H1 (cell line): ENCODE data around the gene CIRBP. TPM values are rescaled to one million over a fixed set of nuclear protein-coding genes. Genes with fewer than 3 reads are reported as not detected.

Source experiments
- CTCF ChIA-PET: fragments of 300-600 bp; sonication (Branson Sonifier 250); formaldehyde crosslinking; loops from one replicate; lab custom pipeline; 2021; ENCODE audit not compliant: partially characterized antibody; lab: Charles Lee
- POLR2A ChIA-PET: fragments of 300-600 bp; sonication (Branson Sonifier 250); formaldehyde crosslinking; loops from one replicate; lab custom pipeline; 2021; ENCODE audit warnings: inconsistent platforms; ENCODE audit not compliant: partially characterized antibody; lab: Charles Lee
- DNase-seq, 2 experiments: peaks; one replicate each; pipeline versions ENCODE4 v3.0.0 to v3.0.0-alpha.2; 2010 to 2022; ENCODE audit warnings: low spot score in 2 of 2, low read depth in 1 of 2, mixed read lengths in 1 of 2
- FAIRE-seq: peaks from 2 replicates; lab custom pipeline; 2011; peaks lifted over from hg19 to GRCh38; lab: Jason Lieb, UNC
- H2AFZ ChIP-seq: 2 replicates; pipeline ENCODE4 v1.8.1; 2012; ENCODE audit warnings: low read length, inconsistent platforms
- H2AK5ac ChIP-seq: 2 replicates; pipeline ENCODE4 v1.6.1; 2013; ENCODE audit warnings: low read depth, low read length
- H2BK120ac ChIP-seq: replicated peaks from 2 replicates; pipeline ENCODE3; 2013; ENCODE audit warnings: low read depth, low read length, inconsistent platforms
- H2BK12ac ChIP-seq: 2 replicates; pipeline ENCODE4 v1.6.1; 2013; ENCODE audit warnings: low read depth, low read length
- H2BK15ac ChIP-seq: 2 replicates; pipeline ENCODE4 v1.6.1; 2013; ENCODE audit warnings: low read length
- H2BK20ac ChIP-seq: 2 replicates; pipeline ENCODE4 v1.6.1; 2013; ENCODE audit warnings: low read length
- H2BK5ac ChIP-seq: 2 replicates; pipeline ENCODE4 v1.6.1; 2013; ENCODE audit warnings: low read depth, low read length
- H3K14ac ChIP-seq: 2 replicates; pipeline ENCODE4 v1.6.1; 2013; ENCODE audit warnings: inconsistent platforms; ENCODE audit not compliant: insufficient read length
- H3K18ac ChIP-seq: 2 replicates; pipeline ENCODE4 v1.6.1; 2013; ENCODE audit warnings: low read length; ENCODE audit errors: extremely low read depth
- H3K23ac ChIP-seq: 2 replicates; pipeline ENCODE4 v1.6.1; 2013; ENCODE audit warnings: inconsistent platforms; ENCODE audit not compliant: insufficient read length
- H3K23me2 ChIP-seq: 2 replicates; pipeline ENCODE4 v1.6.1; 2013; ENCODE audit warnings: low read depth, low read length
- H3K27ac ChIP-seq: 2 replicates; pipeline ENCODE4 v1.6.1; 2011; ENCODE audit warnings: low read depth, low read length, inconsistent platforms
- H3K27me3 ChIP-seq, 4 experiments: replicated peaks in 1 of 4; 1 replicate in 1 of 4; 2 replicates in 3 of 4; pipeline versions ENCODE4 v1.6.1 to v1.8.1; 2011 to 2013; ENCODE audit warnings: low read length in 3 of 4, mild to moderate bottlenecking in 3 of 4, inconsistent platforms in 2 of 4, mixed read lengths in 2 of 4, moderate library complexity in 1 of 4; ENCODE audit not compliant: control insufficient read depth in 3 of 4, insufficient read depth in 3 of 4; ENCODE audit errors: extremely low read depth in 1 of 4
- H3K36me3 ChIP-seq, 4 experiments: 2 replicates each; pipeline versions ENCODE4 v1.6.1 to v1.8.1; 2011 to 2013; ENCODE audit warnings: mild to moderate bottlenecking in 4 of 4, low read length in 3 of 4, moderate library complexity in 2 of 4, control low read depth in 1 of 4, inconsistent platforms in 1 of 4; ENCODE audit not compliant: insufficient read depth in 4 of 4, control insufficient read depth in 2 of 4
- H3K4ac ChIP-seq: replicated peaks from 2 replicates; pipeline ENCODE3; 2013; ENCODE audit warnings: low read length, low read depth, mixed read lengths, inconsistent platforms; ENCODE audit not compliant: insufficient read length
- H3K4me1 ChIP-seq, 4 experiments: replicated peaks in 1 of 4; 1 replicate in 1 of 4; 2 replicates in 3 of 4; pipeline versions ENCODE4 v1.6.1 to v1.8.1; 2011 to 2013; ENCODE audit warnings: low read length in 3 of 4, inconsistent platforms in 2 of 4, mixed read lengths in 1 of 4; ENCODE audit not compliant: insufficient read depth in 4 of 4, control insufficient read depth in 3 of 4
- H3K4me2 ChIP-seq, 2 experiments: 2 replicates each; pipeline versions ENCODE4 v1.6.1 to v1.8.1; 2011 to 2013; ENCODE audit warnings: low read depth in 2 of 2, low read length in 2 of 2, control low read depth in 1 of 2, inconsistent platforms in 1 of 2, mild to moderate bottlenecking in 1 of 2; ENCODE audit not compliant: insufficient read depth in 1 of 2
- H3K4me3 ChIP-seq, 4 experiments: fragments of 200-600, 300-600 bp in 1 of 4; sonication (generic), shearing (Covaris generic), sonication (Bioruptor Twin) in 1 of 4; 2 replicates each; pipeline versions ENCODE4 v1.5.1 to v1.8.1; 2011 to 2016; ENCODE audit warnings: low read length in 4 of 4, low read depth in 3 of 4, control low read depth in 2 of 4, inconsistent platforms in 2 of 4, mild to moderate bottlenecking in 2 of 4, mixed read lengths in 1 of 4, moderate library complexity in 1 of 4; ENCODE audit not compliant: insufficient read depth in 2 of 4; ENCODE audit errors: extremely low read depth in 1 of 4
- H3K56ac ChIP-seq: replicated peaks from 2 replicates; pipeline ENCODE3; 2013; ENCODE audit warnings: low read depth, mild to moderate bottlenecking, mixed read lengths, low read length, inconsistent platforms; ENCODE audit not compliant: insufficient read length
- H3K79me1 ChIP-seq: 2 replicates; pipeline ENCODE4 v1.6.1; 2013; ENCODE audit warnings: low read depth, low read length, control low read depth
- H3K79me2 ChIP-seq, 2 experiments: 2 replicates each; pipeline versions ENCODE4 v1.6.1 to v1.8.1; 2012 to 2013; ENCODE audit warnings: low read length in 2 of 2, mild to moderate bottlenecking in 2 of 2, inconsistent platforms in 1 of 2; ENCODE audit not compliant: insufficient read depth in 2 of 2, control insufficient read depth in 1 of 2
- H3K9ac ChIP-seq, 4 experiments: replicated peaks in 1 of 4; 1 replicate in 1 of 4; 2 replicates in 3 of 4; pipeline versions ENCODE4 v1.6.1 to v1.8.1; 2011 to 2013; ENCODE audit warnings: low read depth in 3 of 4, low read length in 3 of 4, control low read depth in 2 of 4, mild to moderate bottlenecking in 2 of 4, moderate library complexity in 2 of 4, inconsistent platforms in 1 of 4; ENCODE audit errors: extremely low read depth in 1 of 4
- H3K9me3 ChIP-seq, 2 experiments: 2 replicates each; pipeline versions ENCODE4 v1.6.1 to v1.8.1; 2012 to 2013; ENCODE audit warnings: mild to moderate bottlenecking in 2 of 2, moderate library complexity in 2 of 2, control low read depth in 1 of 2, inconsistent platforms in 1 of 2, low read depth in 1 of 2, low read length in 1 of 2, mixed read lengths in 1 of 2; ENCODE audit not compliant: insufficient read depth in 2 of 2
- H4K20me1 ChIP-seq, 2 experiments: replicated peaks in 1 of 2; 2 replicates each; pipeline versions ENCODE3 to v1.8.1; 2011 to 2013; ENCODE audit warnings: inconsistent platforms in 2 of 2, low read length in 2 of 2, mild to moderate bottlenecking in 1 of 2; ENCODE audit not compliant: insufficient read depth in 2 of 2, control insufficient read depth in 1 of 2
- H4K5ac ChIP-seq: 2 replicates; pipeline ENCODE4 v1.6.1; 2013; ENCODE audit warnings: low read length, low read depth, mixed read lengths, inconsistent platforms; ENCODE audit not compliant: insufficient read length
- H4K8ac ChIP-seq: 2 replicates; pipeline ENCODE4 v1.8.0; 2013; ENCODE audit warnings: mild to moderate bottlenecking, moderate library complexity, low read length, inconsistent platforms; ENCODE audit not compliant: insufficient read depth; ENCODE audit errors: extremely low read depth
- H4K91ac ChIP-seq: replicated peaks from 2 replicates; pipeline ENCODE3; 2013; ENCODE audit warnings: low read length, mixed read lengths, inconsistent platforms; ENCODE audit not compliant: insufficient read length
- CTCF ChIP-seq, 3 experiments: IDR thresholded peaks; 1 replicate in 2 of 3; 2 replicates in 1 of 3; pipeline versions ENCODE4 v1.5.1 to v1.6.1; 2011; ENCODE audit warnings: low read length in 3 of 3, mild to moderate bottlenecking in 3 of 3, inconsistent platforms in 2 of 3, low read depth in 1 of 3, moderate library complexity in 1 of 3; ENCODE audit not compliant: insufficient read depth in 1 of 3; ENCODE audit errors: control extremely low read depth in 1 of 3
- KDM1A ChIP-seq: fragments of 200-600, 300-600 bp; sonication (generic); IDR thresholded peaks from 2 replicates; pipeline ENCODE4 v1.7.1; 2016; ENCODE audit warnings: mild to moderate bottlenecking, low read length, borderline replicate concordance
- MAX ChIP-seq: IDR thresholded peaks from 2 replicates; pipeline ENCODE4 v1.6.1; 2012; ENCODE audit warnings: inconsistent platforms
- YY1 ChIP-seq: IDR thresholded peaks from 2 replicates; pipeline ENCODE4 v1.6.1; 2011; ENCODE audit warnings: low read depth, mild to moderate bottlenecking, low read length
- WGBS, 2 experiments: shearing (Covaris generic) in 1 of 2; methylation state at CpG; one replicate each; pipeline versions ENCODE4 v1.1.6 to v1.1.7; 2013 to 2015; ENCODE audit warnings: low lambda C conversion rate in 2 of 2, mixed read lengths in 2 of 2, inconsistent platforms in 1 of 2, low coverage in 1 of 2, missing lambda C conversion rate in 1 of 2; ENCODE audit not compliant: insufficient replicate concordance in 2 of 2, insufficient coverage in 1 of 2, insufficient read length in 1 of 2; ENCODE audit errors: extremely low coverage in 1 of 2, missing lambda C conversion rate in 1 of 2; 5-methylcytosine and 5-hydroxymethylcytosine counted together
- polyA plus RNA-seq, 7 experiments: library from polyadenylated mRNA; depleted of rRNA in 3 of 7; stranded (reverse) in 5 of 7; unstranded in 2 of 7; fragments of >200 nt in 5 of 7; fragments of 200-250 nt in 2 of 7; gene quantifications; 1 replicate in 5 of 7; 2 replicates in 1 of 7; 4 replicates in 1 of 7; pipeline versions ENCODE4 v1.2.1 to v1.2.3, GENCODE V29; 2011 to 2013; ENCODE audit warnings: missing spikeins in 2 of 7, mixed read lengths in 2 of 7
- total RNA-seq: library from RNA; stranded (reverse); fragmentation: NEBNext Ultra II Directional; extraction: Animal tissue kit (Norgen Biotek cat#: 25700); gene quantifications from 2 replicates; pipeline ENCODE4 v1.2.1, GENCODE V29; 2021

The CIRBP gene
- total and polyA plus RNA-seq, 2 of the 8 experiments (the other 6 are each of a cell fraction or from before 2014, with no cell fraction given): 175 to 199 TPM

GRCh38 chr19:1259876-1260748 is 9.0 kb upstream of the CIRBP start:
- Histone ChIP-seq H3K79me2 (peaks cover 0 to 5% of the 10 kb centered on the region in 2 experiments; a peak in 1 of 4 replicates), H3K9me3 (no peaks in the 10 kb centered on the region), H3K36me3 (peaks cover 10 to 33% (median 15%) of the 10 kb centered on the region in 4 experiments), H2BK120ac (no peak overlapping the region), H4K5ac (no peak overlapping the region), H3K56ac (no peak overlapping the region), H2BK15ac (no peak overlapping the region), H4K8ac (no peak overlapping the region), H3K4ac (no peak overlapping the region), H3K9ac (no peak overlapping the region; a peak in 1 of 7 replicates), H3K79me1 (0 out of 2 replicates have a peak, but pooled peaks cover 2% of the 10 kb centered on the region), H2BK12ac (no peak overlapping the region), H3K23me2 (peaks cover 19% of the 10 kb centered on the region; the same call in 1 of the 2 replicates), H3K27me3 (no peaks in the 10 kb centered on the region; a peak in 1 of 7 replicates), H3K4me3 (peak overlapping the region in 3 of 4 experiments; percentile 9 to 77 (median 14); a peak in 4 of 8 replicates), H2AFZ (no peak overlapping the region), H4K20me1 (peaks cover 11 to 20% of the 10 kb centered on the region in 2 experiments), H3K4me1 (peaks cover 0 to 52% (median 33%) of the 10 kb centered on the region in 4 experiments; a peak in 6 of 7 replicates), H2AK5ac (peak overlapping the region; percentile 53; the same call in 1 of the 2 replicates), H3K27ac (no peak overlapping the region; the same call in 1 of the 2 replicates), H2BK20ac (no peak overlapping the region), H3K14ac (no peak overlapping the region), H3K18ac (no peak overlapping the region; the same call in 1 of the 2 replicates), H3K23ac (no peak overlapping the region), H2BK5ac (peak overlapping the region; percentile 81; the same call in 1 of the 2 replicates), H4K91ac (peak overlapping the region; percentile 85), H3K4me2 (peak overlapping the region; percentile 83 to 94)
- POLR2A ChIA-PET: interaction anchor here (0.9 to 19.4 kb wide), 9 partner anchors 4 to 233 kb away, joined by 3 to 456 read pairs (median 6); partner anchors contain the start of genes ATP5F1D, CBARP, CIRBP and CNN2
- TF ChIP-seq YY1 (no peak), KDM1A (peak; percentile 82; the same call in 1 of the 2 replicates), MAX (peak; percentile 17; the same call in 1 of the 2 replicates), CTCF (IDR thresholded peaks at IDR 0.05; ENCODE audit: control extremely low read depth in 1 of 3, insufficient read depth in 1 of 3, low read depth in 1 of 3, low read length in 3 of 3) (no peak)
- FAIRE-seq (no peak), DNase-seq (no peak)
- WGBS, 2 experiments: 26% methylated on average over 23 of the region's 33 CpGs; no CpG with 5 or more reads in 1 of the 2 experiments
- CTCF ChIA-PET: interaction anchor here (0.9 to 15.9 kb wide), 4 partner anchors 8 to 16 kb away, joined by 3 to 212 read pairs (median 6); partner anchors contain the start of gene ATP5F1D
